K562 (cell line): Measurements from ENCODE around the gene KCNH2. TPM values are rescaled to one million over a fixed set of nuclear protein-coding genes. Genes with fewer than 3 reads are reported as not detected.

Source experiments
- CBFA2T2 ChIP-seq: fragments of 450-650 bp; conservative IDR thresholded peaks from 2 replicates; pipeline ENCODE4 v1.6.1; 2017; ENCODE audit warnings: mild to moderate bottlenecking
- CCNT2 ChIP-seq: IDR thresholded peaks from 2 replicates; pipeline ENCODE4 v1.6.1; 2011; ENCODE audit warnings: borderline replicate concordance, low read depth, mild to moderate bottlenecking, moderate library complexity, mixed read lengths, low read length; ENCODE audit not compliant: insufficient read length; ENCODE audit errors: extremely low read depth
- FOXA1 ChIP-seq: fragments of 450-650 bp; IDR thresholded peaks from 2 replicates; pipeline ENCODE4 v1.6.1; 2016; ENCODE audit warnings: mild to moderate bottlenecking, borderline replicate concordance
- HDAC1 ChIP-seq, 2 experiments: fragments of 450-650 bp; IDR thresholded peaks; 2 replicates each; pipeline ENCODE4 v1.6.1; 2016 to 2017; ENCODE audit warnings: inconsistent platforms in 1 of 2, mild to moderate bottlenecking in 1 of 2, moderate library complexity in 1 of 2
- HNRNPLL ChIP-seq: fragments of 200-400 bp; formaldehyde crosslinking; IDR thresholded peaks from 2 replicates; pipeline ENCODE4 v1.6.1; 2017; ENCODE audit warnings: low read length, low read depth, mild to moderate bottlenecking; ENCODE audit not compliant: poor library complexity, severe bottlenecking
- KDM1A ChIP-seq, 2 experiments: fragments of 450-650 bp; IDR thresholded peaks; 2 replicates each; pipeline ENCODE4 v1.6.1; 2016; ENCODE audit warnings: mild to moderate bottlenecking in 2 of 2
- NFE2 ChIP-seq: IDR thresholded peaks from 2 replicates; pipeline ENCODE4 v1.6.1; 2014; ENCODE audit warnings: antibody characterized with exemption, low read depth
- OTX1 ChIP-seq: fragments of 450-650 bp; formaldehyde crosslinking; IDR thresholded peaks from 2 replicates; pipeline ENCODE4 v1.4.0; 2022; ENCODE audit warnings: mild to moderate bottlenecking
- RUNX1 ChIP-seq: sonication (generic); IDR thresholded peaks from 2 replicates; pipeline ENCODE4 v1.6.1; 2016; ENCODE audit warnings: antibody characterized with exemption, low read depth
- SMAD2 ChIP-seq: fragments of 150-350 bp; IDR thresholded peaks from 2 replicates; pipeline ENCODE4 v1.6.1; 2014; ENCODE audit warnings: low read depth, mild to moderate bottlenecking, low read length
- TAL1 ChIP-seq: fragments of 450-650 bp; IDR thresholded peaks from 2 replicates; pipeline ENCODE4 v1.6.1; 2016; ENCODE audit warnings: mild to moderate bottlenecking
- TEAD1 ChIP-seq, 2 experiments: fragments of 450-650 bp in 1 of 2; sonication (generic) in 1 of 2; formaldehyde crosslinking; IDR thresholded peaks; 2 replicates each; pipeline versions ENCODE4 v1.4.0 to v1.8.0; 2020 to 2022; ENCODE audit warnings: mild to moderate bottlenecking in 2 of 2, missing genetic modification reagents in 1 of 2
- TOE1 ChIP-seq, 2 experiments: fragments of 450-650 bp in 1 of 2; sonication (generic) in 1 of 2; formaldehyde crosslinking in 1 of 2; IDR thresholded peaks; 2 replicates each; pipeline versions ENCODE4 v1.7.1 to v1.8.0; 2016 to 2022; ENCODE audit warnings: borderline replicate concordance in 2 of 2, mild to moderate bottlenecking in 2 of 2, antibody characterized with exemption in 1 of 2, inconsistent platforms in 1 of 2, low read depth in 1 of 2, missing genetic modification reagents in 1 of 2, moderate library complexity in 1 of 2
- ZBTB1 ChIP-seq: sonication (generic); formaldehyde crosslinking; IDR thresholded peaks from 2 replicates; pipeline ENCODE4 v1.8.1; 2023; ENCODE audit warnings: missing genetic modification reagents, low read depth, mild to moderate bottlenecking, borderline replicate concordance
- polyA plus RNA-seq, 8 experiments: library from polyadenylated mRNA; depleted of rRNA in 4 of 8; stranded (reverse) in 5 of 8; unstranded in 3 of 8; fragments of >200 nt; fragmentation: Nextera tagmentation in 2 of 8; fragmentation: Illumina TruSeq in 1 of 8; extraction: Ambion mirVana in 2 of 8; extraction: Trizol in 1 of 8; gene quantifications; 2 replicates each; pipeline versions ENCODE4 v1.2.1 to v1.2.3, GENCODE V29; 2011 to 2014; ENCODE audit warnings: inconsistent platforms in 1 of 8, missing spikeins in 1 of 8
- total RNA-seq, 7 experiments: library from RNA; depleted of rRNA in 6 of 7; stranded (reverse); fragments of >200 nt in 6 of 7; fragmentation: Illumina TruSeq in 2 of 7; extraction: Trizol in 2 of 7; gene quantifications; 2 replicates each; pipeline versions ENCODE4 v1.2.1 to v1.2.3, GENCODE V29; 2011 to 2021; ENCODE audit warnings: low replicate concordance in 1 of 7
- TF ChIP-seq, protein P1 (sequence below), 2 experiments: fragments of 450-650 bp in 1 of 2; sonication (generic) in 1 of 2; formaldehyde crosslinking in 1 of 2; IDR thresholded peaks; 2 replicates each; pipeline versions ENCODE4 v1.7.1 to v1.9.0; 2016 to 2022; ENCODE audit warnings: inconsistent platforms in 1 of 2, mild to moderate bottlenecking in 1 of 2, missing genetic modification reagents in 1 of 2
- TF ChIP-seq, protein P2 (sequence below), 2 experiments: fragments of 450-650 bp; IDR thresholded peaks; 2 replicates each; pipeline ENCODE4 v1.6.1; 2016

KCNH2 gene
- total and polyA plus RNA-seq, 9 of the 15 experiments (the other 6 are each of a cell fraction or from before 2014, with no cell fraction given), result 18.1 to 368 (median 218) TPM

DNA sequence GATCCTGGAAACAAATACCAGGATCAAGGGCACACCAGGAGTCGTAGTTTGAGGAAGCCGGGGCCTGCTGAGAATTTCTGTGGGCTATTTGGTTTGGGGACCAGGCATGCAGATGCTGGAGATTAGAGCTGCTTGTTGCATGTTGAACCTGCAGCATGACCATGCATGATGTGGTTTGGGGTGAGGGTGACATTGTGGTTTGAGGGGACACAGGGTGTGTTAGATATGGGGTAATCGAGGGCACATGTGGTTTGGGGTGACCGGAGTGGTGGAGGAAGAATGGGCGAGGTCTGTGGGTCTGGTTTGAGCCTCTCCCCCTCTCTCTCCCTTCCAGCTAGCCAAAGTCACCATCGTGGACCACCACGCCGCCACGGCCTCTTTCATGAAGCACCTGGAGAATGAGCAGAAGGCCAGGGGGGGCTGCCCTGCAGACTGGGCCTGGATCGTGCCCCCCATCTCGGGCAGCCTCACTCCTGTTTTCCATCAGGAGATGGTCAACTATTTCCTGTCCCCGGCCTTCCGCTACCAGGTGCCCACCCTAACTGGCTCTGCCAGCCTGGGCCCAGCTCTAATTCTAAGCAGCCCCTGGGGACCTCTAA is 22.9 kb upstream of the KCNH2 start (continued):
- TF ChIP-seq, protein P1, sequence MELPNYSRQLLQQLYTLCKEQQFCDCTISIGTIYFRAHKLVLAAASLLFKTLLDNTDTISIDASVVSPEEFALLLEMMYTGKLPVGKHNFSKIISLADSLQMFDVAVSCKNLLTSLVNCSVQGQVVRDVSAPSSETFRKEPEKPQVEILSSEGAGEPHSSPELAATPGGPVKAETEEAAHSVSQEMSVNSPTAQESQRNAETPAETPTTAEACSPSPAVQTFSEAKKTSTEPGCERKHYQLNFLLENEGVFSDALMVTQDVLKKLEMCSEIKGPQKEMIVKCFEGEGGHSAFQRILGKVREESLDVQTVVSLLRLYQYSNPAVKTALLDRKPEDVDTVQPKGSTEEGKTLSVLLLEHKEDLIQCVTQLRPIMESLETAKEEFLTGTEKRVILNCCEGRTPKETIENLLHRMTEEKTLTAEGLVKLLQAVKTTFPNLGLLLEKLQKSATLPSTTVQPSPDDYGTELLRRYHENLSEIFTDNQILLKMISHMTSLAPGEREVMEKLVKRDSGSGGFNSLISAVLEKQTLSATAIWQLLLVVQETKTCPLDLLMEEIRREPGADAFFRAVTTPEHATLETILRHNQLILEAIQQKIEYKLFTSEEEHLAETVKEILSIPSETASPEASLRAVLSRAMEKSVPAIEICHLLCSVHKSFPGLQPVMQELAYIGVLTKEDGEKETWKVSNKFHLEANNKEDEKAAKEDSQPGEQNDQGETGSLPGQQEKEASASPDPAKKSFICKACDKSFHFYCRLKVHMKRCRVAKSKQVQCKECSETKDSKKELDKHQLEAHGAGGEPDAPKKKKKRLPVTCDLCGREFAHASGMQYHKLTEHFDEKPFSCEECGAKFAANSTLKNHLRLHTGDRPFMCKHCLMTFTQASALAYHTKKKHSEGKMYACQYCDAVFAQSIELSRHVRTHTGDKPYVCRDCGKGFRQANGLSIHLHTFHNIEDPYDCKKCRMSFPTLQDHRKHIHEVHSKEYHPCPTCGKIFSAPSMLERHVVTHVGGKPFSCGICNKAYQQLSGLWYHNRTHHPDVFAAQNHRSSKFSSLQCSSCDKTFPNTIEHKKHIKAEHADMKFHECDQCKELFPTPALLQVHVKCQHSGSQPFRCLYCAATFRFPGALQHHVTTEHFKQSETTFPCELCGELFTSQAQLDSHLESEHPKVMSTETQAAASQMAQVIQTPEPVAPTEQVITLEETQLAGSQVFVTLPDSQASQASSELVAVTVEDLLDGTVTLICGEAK (IDR thresholded peaks at IDR 0.05), result no peak
- TF ChIP-seq, protein P1 (CRISPR knock-in tag; IDR thresholded peaks at IDR 0.05), result no peak
- TF ChIP-seq TAL1 (peak; percentile 22; the same call in 1 of the 2 replicates), KDM1A (IDR thresholded peaks at IDR 0.05) (0 out of 4 replicates have a peak, but pooled peaks of 1 of the 2 experiments have one; percentile 41), TOE1 (IDR thresholded peaks at IDR 0.05; ENCODE audit: borderline replicate concordance) (no peak), TOE1 (CRISPR knock-in tag; IDR thresholded peaks at IDR 0.05; ENCODE audit: borderline replicate concordance, low read depth) (no peak), RUNX1 (0 out of 2 replicates have a peak, but pooled peaks have one; percentile 38), NFE2 (peak; percentile 28; the same call in 1 of the 2 replicates), HNRNPLL (no peak), TEAD1 (CRISPR knock-in tag; IDR thresholded peaks at IDR 0.05) (0 out of 4 replicates have a peak, but pooled peaks of 1 of the 2 experiments have one; percentile 6), SMAD2 (no peak), CCNT2 (no peak), CBFA2T2 (peak; percentile 38), OTX1 (CRISPR knock-in tag) (no peak), ZBTB1 (CRISPR knock-in tag) (peak; percentile 94), FOXA1 (no peak), HDAC1 (IDR thresholded peaks at IDR 0.05) (0 out of 4 replicates have a peak, but pooled peaks of 1 of the 2 experiments have one; percentile 18)
- TF ChIP-seq, protein P2, sequence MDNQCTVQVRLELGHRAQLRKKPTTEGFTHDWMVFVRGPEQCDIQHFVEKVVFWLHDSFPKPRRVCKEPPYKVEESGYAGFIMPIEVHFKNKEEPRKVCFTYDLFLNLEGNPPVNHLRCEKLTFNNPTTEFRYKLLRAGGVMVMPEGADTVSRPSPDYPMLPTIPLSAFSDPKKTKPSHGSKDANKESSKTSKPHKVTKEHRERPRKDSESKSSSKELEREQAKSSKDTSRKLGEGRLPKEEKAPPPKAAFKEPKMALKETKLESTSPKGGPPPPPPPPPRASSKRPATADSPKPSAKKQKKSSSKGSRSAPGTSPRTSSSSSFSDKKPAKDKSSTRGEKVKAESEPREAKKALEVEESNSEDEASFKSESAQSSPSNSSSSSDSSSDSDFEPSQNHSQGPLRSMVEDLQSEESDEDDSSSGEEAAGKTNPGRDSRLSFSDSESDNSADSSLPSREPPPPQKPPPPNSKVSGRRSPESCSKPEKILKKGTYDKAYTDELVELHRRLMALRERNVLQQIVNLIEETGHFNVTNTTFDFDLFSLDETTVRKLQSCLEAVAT (IDR thresholded peaks at IDR 0.05), result peak in 1 of 2 experiments; percentile 82; a peak in 2 of 4 replicates
